GM18498 (cell line): ENCODE data around the gene TTLL8.
"Not testable (repeated sequence)": the region's sequence is repeated elsewhere in the genome, so short reads cannot be mapped to it uniquely, and the experiment has no call there.

Experiments
- ATAC-seq: cut with Tn5 transposase; IDR thresholded peaks from one replicate; pipeline ENCODE4 v1.9.1; 2021; ENCODE audit warnings: mild to moderate bottlenecking, moderate library complexity; ENCODE audit not compliant: unreplicated experiment

Gene TTLL8

DNA sequence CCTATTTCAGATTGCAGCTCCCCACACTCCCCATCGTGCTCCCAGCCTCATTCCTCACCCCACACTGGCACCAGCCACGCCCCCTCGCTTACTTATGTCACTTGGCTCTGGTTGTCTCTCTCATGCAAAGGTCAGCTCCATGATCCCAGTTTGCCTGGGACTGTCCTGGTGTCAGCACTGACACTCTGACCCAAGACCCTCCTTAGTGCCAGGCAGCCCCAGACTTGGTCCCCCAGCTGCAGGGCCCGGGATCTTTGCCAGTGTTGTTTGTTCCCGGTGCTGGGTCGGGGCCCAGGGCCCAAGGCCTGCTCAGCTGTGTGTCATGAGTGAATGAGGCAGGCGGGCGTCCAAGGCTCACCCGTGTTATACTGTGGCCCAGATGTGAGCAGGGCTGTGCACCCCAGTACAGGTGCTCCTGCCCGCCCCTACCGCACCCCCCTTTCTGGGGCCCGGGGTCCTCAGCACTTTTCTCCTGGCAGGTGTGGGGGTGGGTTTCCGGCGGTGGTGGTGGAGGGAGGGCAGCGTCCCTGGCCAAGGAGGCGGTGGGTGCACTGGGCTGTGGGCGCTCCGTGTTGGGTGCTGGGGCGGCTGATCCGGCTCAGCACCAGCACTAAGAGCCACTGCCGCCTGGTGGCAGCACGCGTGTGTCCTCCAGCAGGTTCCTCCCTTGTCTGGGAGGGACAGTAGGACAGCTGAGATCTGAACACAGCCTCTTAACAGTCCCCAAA lies 65.0 kb downstream of the TTLL8 start:
- ATAC-seq: no peak

DNA sequence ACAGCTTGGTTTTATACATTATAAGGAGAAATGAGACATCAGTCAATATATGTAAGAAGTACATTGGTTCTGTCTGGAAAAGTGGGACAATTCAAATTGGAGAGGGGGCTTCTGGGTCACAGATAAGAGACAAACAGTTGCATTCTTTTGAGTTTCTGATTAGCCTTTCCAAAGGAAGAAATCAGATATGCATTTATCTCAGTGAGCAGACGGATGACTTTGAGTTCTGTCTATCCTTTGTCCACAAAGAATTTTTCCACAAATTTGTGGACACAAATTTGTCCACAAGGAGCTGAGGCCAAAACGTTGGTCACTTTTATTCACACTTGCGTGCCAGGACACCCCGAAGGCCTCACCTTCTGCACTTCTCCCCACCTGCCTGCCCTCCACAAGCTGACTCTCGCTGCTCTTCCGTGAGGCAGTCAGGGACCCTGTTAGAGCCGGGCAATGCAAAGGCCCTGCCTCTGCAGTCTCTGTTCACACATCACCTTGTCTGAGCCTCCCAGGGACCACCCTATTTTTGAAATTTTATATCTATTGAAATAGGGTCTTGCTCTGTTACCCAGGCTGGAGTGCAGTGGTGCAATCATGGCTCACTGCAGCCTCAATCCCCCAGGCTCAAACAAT lies 66.1 kb downstream of the TTLL8 start:
- no peak for ATAC-seq

DNA sequence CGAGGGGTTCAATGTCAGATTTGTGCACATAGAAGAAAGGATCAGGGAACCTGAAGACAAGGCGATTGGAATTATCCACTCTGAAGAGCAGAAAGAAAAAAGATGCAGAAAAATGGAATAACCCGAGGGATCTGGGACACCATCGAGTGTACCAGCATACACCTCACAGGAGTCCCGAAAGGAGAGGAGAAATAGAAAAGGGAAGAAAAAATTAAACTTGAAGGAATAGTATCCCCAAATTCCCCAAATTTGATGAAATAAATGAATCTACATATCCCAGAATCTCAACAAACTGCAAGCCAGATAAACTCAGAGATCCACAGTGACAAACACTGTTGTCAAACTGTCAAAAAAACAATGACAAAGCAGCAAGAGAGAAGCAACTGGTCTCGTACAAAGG lies 66.9 kb downstream of the TTLL8 start:
- ATAC-seq: no peak

DNA sequence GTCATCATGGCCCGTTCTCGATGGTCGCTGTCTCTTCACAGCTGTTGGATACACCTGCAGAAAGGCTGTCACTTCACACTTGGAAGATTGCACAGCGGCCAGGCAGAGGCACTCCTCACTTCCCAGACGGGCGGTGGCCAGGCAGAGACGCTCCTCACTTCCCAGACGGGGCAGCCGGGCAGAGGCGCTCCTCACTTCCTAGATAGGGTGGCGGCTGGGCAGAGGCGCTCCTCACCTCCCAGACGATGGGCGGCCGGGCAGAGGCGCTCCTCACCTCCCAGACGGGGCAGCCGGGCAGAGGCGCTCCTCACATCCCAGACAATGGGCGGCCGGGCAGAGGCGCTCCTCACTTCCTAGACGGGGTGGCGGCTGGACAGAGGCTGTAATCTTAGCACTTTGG lies 68.3 kb downstream of the TTLL8 start:
- not testable (repeated sequence) for ATAC-seq

DNA sequence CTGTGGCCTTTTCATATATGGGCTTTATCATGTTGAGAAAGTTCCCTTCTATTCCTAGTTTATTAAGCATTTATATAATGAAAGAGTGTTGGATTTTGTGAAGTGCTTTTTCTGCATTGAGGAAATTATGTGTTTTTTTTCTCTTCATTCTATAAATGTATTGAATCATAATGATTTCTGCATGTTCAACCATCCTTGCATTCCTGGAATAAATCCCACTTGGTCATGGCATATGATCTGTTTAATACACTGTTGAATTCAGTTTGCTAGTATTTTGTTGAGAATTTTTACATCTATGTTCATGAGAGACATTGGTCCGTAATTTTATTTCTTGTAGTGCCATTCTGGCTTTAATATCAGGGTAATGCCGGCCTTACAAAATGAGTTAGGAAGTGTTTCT lies 71.8 kb downstream of the TTLL8 start:
- no peak for ATAC-seq

DNA sequence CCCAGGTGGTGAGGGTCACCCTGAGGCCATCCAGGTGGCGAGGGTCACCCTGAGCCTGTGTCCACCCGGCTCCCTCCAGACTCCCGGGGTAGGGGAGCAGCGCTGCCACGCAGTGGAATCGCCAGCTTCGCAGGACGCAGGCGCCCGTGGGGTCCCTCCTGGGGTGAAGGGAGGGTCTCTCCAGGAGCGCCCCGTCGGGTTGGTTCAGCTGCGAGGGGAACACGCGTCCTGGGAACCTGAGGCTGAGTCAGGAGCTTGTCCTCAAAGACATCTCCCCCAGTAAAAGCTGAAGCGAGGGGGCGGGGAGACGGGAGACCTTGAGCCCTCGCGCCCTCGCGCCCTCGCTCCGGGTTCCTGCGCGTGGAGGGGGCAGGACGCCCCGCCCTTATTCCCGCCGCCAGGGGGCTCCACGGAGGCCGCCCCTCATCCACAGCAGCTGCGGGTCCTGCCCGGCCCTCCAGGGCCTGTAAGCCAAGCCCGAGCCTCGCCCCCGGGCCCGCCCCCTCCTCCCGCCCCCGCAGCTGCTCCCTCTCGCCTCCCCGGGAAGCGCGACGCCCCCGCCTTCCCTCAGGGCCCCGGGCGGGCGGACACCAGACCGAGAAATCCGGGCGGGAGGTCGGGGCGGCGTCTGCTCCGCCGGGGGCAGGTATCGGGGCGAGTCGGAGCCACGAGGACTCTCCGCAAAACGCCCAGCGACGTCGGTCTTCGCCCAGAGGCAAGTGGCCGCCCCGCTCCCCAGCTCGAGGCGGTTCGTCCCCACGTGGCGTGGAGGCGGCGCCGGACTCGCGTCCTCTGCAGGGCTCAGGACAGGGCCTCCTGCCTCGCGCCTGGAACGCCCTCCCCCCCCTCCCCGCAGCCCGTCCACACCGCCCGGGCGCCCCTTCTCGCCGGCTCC lies 74.7 kb downstream of the TTLL8 start:
- ATAC-seq: no peak

DNA sequence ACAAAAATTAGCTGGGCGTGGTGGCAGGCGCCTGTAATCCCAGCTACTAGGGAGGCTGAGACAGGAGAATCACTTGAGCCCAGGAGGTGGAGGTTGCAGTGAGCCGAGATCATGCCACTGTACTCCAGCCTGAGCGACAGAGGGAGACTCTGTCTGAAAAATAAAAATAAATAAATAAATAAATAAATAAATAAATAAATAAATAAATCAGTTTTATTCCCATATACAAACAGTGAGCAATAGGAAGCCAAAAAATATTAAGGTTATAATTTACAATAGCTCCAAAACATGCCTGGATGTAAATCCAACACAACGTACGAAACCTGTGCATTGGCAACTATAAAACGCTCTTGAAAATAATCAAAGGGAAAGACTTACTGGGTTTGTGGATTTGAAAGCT lies 76.3 kb downstream of the TTLL8 start:
- not testable (repeated sequence) for ATAC-seq

DNA sequence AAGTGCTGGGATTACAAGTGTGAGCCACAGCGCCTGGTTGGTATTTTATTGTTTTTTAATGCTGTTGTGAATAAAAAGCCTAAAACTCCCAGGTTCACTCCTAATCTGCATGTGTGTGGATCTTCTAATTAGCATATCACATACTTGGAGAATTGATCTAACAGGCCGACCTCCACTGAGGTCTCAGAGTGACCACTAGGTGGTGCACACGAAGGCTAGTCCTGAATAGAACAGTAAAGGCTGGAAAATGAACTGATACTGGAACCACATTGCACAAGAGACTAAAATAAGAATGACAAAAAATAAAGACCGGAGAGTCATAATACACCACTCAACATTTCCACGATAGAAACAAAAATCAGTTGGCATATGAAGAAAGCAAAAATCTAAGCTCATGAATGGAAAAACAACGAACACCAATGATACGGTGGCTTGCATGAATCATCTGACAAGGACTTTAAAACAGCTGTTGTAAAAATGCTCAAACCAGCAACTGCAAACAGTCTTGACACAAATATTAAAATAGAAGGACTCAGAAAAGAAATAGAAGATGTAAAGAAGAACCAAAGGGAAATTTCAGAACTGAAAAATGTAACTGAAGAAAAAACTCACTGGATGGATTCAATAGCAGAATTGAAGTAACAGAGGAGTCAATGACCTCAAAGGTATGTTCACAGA lies 78.4 kb downstream of the TTLL8 start:
- no peak for ATAC-seq

DNA sequence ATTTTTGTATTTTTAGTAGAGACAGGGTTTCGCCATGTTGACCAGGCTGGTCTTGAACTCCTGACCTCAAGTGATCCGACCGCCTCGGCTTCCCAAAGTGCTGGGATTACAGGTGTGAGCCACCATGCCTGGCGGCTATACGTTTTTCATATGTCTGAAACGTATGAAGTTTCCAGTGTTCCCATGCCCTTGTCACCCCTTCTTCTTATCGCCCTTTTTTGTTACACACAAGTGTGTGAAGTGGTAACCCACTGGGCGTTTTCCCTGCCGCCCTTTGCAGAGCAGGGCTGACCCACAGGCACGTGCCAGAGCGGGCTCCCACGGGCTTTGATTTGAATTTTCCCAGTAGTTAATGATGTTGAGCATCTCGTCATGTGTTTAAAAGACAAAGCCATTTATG lies 80.5 kb downstream of the TTLL8 start:
- no peak for ATAC-seq

DNA sequence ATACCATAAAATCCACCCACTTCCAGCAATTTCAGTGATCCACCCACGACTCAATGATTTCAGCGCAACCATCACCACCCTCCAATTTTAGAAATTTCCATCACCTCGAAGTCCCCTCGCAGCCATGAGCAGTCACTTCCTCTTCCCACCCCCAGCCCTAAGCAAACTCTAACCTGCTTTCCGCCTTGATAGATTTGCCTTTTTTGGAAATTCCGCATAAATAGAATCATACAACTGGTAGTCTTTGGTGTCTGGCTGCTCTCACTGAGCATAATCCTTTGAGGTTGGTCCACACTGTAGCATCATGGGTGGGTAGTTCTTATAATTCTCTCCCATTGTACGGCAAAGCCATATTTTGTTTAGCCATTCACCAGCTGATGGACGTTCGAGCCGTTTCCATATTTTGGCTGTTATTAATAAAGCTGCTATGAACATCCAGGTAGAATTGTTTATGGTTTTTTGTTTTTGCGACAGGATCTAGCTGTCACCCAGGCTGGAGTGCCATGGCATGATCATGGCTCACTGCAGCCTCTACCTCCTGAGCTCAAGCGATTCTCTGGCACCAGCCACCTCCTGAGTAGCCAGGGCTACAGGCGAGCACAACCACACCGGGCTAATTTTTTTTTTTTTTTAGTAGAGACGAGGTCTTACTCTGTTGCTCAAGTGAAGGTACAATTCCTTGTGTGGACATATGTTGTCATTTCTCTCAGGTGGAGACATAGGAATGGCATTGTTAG lies 81.5 kb downstream of the TTLL8 start:
- ATAC-seq: peak; percentile 38

DNA sequence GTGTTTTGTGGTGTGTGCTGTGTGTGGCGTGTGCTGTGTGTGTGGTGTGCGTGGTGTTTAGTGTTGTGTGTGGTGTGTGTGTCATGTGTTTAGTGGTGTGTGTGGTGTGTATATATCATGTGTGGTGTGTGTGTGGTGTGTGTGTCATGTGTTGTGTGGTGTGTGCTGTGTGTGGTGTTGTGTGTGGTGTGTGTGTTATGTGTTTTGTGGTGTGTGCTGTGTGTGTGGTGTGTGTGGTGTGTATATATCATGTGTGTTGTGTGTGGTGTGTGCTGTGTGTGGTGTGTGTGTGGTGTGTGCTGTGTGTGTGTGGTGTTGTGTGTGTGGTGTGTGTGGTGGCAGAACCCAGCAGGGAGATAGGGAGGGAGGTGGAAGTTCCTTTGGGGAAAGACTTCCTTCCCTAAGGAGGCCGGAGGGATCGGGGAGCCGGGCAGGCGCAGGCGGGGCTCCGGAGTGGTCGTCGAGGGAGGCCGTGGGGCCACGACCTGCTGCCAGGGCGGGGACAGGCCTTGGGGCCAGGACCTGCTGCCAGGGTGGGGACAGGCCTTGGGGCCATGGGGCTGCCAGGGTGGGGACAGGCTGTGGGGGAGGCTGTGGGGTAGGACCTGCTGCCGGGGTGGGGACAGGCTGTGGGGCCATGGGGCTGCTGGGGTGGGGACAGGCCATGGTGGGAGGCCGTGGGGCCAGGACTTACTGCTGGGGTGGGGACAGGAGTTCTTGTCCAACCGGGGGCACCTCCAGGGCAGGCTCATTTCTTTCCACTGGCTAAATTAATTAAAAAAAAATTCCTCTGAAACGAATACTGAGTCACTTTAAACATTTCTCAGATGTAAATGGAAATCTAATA lies 82.3 kb downstream of the TTLL8 start:
- peak; percentile 16 for ATAC-seq

DNA sequence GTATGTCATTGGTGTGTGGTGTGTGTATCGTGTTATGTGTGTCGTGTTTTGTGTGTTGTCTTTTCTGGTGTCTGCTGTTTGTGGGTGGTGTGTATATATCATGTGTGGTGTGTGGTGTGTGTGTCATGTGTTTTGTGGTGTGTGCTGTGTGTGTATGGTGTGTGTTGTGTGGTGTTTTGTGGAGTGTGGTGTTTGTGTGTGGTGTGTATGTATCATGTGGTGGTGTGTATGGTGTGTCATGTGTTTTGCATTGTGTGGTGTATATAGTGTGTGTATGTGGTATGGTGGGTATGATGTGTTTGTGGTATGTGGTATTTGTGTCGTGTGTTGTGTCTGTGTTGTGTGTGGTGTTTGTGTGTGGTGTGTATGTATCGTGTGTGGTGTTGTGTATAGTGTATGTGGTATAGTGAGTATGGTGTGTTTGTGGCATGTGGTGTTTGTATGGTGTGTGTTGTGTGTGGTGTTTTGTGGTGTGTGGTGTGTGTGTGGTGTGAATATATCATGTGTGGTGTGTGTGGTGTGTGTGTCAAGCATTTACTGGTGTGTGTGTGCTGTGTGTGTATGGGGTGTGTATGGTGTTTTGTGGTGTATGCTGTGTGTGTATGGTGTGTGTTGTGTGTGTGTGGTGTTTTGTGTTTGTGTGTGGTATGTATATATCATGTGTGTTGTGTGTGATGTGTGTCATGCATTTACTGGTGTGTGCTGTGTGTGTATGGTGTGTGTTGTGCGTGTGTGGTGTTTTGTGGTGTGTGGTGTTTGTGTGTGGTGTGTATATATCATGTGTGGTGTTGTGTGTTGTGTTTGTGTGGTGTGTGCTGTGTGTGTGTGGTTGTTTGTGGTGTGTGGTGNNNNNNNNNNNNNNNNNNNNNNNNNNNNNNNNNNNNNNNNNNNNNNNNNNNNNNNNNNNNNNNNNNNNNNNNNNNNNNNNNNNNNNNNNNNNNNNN lies 84.8 kb downstream of the TTLL8 start:
- ATAC-seq: no peak

DNA sequence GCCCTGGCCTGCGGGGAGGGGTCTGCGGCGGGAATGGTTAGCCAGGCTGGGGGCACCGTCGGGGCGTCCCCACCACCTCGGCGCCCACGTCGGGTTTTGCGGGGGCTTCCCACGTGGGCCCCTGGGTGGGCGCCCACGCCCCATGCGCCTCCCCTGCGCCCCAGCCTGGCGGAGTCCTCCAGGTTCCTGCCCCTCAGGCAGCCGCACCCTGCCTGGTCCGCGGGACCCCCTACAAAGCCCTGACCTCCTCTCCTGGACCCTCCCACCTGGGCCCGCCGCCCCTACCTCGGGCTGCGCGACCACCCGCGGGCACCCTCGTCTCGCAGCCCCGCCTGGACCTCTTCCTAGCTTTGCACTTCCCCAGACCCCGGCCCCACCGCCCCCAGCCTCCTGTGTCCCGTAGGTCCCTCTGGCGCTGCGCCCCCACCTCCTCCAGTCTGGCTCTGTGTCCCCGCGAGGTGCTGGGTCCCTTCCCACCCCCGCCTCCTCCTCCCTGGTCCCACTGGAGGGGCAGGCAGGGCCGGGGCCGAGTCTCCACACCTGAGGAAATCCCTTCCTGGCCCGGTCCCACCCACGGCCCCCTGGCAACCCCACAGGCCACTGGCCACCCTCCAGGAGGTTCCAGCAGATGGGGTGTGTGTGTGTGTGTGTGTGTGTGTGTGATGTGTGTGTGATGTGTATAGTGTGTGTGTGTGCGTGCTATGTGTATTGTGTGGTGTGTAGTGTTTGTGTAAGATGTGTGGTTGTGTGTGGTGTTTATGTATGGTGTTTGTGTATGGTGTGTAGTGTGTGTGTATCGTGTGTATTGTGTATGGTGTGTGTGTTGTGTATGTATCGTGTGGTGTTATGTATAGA lies 85.7 kb downstream of the TTLL8 start:
- ATAC-seq: no peak

DNA sequence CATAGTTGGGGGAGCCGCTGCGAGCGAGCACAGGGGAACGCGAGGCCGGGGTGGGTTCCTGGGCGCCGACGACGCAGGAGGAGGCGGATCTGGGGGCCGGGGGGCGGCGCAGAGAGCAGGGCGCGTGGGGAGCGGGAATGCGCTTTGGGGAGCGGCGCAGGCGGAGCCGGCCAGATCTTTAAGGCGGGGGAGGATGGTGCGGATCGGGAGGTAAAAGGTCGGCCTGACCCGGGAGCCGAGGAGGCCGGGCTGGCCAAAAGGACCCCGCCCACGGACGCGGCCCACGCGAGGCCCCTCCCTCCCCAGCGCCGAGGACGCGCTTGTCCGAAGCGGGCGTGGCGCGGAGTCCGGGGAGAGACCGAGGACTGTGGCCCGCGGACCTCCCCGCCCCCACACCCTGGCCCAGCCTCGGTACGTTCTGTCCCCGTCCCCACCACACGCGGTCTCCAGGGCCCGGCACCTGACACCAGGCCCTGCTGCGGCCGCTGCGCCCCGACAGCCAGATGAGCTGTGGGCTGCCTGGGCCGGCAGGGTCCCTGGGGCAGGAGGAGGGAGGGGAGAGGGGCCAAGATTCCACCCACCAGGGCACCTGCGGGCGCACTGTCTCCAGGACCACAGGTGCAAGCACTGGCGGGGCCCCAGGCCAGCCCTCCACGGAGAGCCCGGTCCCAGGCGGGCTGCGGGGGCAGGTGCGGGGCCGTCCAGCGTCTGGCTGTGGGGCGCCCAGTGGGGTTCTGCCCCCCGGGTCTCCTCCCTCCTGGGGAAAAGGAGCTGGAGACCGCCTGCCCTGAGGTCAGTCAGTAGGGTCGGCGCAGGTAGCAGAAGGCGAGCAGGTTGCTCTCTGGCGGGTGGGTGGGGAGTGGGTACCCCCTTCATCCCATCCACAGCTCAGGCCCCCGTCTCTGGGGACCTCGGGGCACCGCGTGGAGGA lies 86.6 kb downstream of the TTLL8 start:
- ATAC-seq: peak; percentile 33

DNA sequence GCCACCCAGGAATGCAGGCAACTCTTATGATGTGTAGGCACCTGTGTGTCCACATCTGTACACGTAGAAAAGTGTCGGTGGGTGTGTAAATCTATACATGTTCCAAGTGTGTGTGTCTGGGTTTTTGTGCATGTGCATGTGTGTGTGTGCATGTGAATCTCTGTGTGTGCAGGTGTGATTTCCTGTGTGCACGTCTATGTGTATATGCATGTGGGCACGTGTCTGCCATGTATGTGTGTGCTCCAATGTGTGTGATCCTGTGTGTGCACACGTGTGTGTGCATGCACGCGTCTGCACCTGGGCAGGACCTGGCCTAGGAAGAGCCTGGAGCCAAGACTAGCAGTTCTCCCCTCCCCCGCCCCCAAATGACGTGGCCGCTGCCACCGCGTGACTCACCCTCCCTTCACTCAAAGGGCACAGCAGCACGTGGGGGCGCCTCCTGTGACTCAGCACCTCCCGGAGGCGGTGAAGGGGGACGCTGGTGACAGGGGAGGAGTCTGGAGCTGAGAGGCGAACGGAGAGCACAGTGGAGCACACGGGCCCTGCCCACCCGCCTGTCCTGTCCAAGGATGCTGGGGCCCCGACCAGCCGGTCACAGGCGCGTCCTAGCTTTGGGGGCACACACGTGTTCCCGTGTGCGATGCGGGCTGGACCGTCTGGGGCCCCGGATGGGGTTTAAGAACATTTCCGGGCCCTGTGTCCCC lies 87.4 kb downstream of the TTLL8 start:
- ATAC-seq: peak; percentile 70
